Measurements from ENCODE around the gene MET.

Gene MET

DNA sequence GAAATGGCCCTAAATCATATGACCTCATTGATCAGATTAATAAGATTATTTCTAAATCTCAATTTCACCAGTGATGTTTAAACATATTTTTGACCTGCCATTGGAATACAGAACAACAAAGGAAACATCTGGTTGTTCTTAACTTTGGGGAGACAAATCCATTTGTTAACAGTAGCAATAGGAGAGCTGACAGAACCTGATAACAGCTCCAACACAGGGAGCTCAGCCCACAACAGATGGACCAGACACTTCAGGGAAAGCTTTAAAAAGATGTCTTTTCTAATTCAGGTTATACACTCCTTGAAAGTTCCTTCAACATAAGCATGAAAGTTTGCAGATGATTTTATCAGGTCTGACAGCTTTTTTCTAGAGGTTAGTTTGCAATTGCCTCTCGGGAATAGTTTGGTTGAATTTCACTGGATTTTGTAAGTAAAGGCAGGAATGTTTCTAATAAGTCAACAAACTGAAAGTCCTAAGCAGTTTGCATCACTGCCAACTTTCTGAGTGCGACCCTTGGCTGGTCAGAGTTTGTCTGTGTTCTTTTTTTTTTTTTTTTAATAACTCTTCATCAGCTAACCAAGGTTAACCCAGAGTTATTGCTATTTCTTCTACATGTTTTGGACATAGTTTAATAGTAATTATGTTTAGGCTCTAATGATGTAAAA, 6.5 kb upstream of the MET start:
- no peak for DNase-seq

DNA sequence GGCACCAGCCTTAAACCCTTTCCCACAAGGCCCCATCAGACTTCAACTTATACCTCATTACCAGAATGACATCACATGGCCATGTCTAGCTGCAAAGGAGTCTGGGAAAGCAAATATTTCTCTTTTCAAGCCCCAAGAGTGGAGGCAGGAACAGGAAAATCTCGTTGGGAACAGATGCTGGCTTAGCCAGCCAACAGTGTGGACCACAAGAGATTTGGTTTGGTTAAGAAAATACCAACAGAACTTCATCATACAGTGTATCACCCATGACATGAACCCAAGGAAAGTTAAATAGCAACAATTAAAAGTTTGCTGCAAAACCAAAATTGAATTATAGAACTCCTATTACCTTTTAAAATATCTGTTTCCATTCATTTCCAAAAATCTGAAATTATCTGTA, 2.2 kb upstream of the MET start:
- DNase-seq: no peak

DNA sequence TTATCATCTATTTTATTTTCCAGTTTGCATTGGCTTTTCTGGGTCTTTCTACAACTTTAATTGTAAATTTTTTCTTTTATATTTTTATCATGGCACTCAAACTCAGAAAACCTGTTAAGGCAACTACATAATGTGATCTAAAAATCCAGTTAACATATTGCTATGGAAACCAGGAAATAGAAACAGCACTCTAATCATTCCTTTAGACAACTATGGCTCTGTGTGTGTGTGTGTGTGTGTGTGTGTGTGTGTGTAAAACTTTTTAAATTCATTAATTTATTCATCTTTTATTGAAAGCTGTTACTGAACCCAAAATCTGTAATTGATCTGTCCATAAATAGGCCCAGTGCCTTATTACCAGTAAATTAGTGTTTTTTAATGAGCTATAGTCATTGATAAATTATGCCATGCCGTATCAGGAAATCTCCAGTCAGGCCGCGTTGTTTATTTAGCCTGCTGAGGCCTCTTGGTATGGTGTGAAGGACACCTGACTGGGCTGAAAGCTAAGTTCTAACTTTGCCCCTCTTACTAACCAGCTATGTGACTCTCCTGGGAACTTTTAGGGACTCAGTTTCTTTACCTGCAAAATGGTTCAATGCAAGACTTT, 1.5 kb upstream of the MET start:
- DNase-seq: no peak

DNA sequence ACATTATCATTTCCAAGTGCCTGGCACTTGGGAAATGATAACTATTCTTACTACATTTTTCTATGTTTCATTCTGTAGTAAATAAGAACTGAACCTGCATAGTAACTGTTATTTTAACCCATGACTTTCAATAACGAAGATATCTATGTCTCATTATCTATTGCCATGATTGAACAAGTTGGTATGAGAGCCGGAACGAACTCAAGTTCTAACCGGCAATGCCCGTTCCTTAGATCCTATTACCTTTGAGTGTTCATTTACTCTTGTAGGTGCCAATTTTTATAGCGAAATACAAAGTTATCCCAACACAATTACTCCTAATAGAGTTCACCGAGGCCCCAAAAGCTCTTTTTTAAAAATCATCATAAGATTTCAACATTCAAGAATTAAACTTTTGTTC, 885 bp upstream of the MET start:
- DNase-seq: no peak

DNA sequence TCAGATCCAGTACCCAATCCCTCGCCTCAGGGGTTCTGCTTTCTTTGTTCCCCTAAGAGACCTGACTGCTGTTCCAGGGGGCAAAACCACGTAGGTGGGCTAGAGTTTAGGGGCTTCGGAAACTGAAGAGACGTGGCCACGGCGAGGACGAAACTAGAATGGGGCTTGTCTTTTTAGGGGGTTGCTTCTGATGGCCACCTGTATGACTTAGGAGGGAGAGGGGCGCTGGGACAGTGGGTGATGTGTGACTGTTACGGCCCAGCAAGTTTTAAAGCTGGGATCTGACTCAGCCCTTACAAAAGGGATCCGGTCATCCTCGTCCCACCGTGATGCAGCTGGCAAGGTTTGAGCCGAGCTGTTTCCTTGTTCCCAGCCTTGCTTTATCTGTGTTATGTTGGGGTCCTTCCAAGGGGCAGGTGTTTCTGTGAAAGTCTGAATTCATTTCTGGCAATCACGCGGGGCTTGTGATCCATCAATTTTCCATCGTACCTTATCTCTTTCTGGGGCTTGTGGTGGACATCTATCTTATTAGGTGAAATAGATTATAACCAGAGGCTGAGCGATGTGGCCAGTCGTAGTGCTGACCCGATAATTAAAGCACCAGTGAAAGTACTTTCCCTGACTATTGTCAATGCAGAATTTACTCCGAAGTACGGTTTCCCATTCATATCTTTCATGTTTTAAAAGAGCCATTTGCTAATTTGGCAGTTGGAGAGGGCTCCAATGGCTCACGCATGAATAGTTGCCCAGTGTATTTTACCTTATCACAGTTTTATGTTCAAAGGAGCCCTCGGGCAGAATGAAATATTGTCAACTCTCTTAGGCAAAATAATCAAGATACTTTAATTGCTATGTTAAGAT, 830 bp downstream of the MET start:
- DNase-seq: no peak

DNA sequence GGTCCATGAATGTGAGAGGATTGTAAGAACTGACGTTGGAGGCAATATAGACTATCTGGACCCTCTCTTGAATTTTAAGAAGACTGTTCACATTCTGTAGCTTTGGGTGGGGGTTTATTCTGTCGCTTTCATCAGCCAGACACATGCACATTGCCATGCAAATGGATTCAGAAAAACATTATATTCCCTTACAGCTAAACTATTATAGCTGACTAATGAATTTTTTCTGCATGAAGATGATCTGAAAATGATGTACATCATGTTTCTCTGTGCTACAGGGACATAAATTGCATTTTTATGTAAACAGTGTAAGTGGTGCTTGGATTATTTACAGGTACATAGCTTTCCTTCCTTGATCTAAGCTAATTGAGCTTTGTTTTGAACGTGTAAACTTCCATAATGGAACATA, 1.5 kb downstream of the MET start:
- DNase-seq: no peak

DNA sequence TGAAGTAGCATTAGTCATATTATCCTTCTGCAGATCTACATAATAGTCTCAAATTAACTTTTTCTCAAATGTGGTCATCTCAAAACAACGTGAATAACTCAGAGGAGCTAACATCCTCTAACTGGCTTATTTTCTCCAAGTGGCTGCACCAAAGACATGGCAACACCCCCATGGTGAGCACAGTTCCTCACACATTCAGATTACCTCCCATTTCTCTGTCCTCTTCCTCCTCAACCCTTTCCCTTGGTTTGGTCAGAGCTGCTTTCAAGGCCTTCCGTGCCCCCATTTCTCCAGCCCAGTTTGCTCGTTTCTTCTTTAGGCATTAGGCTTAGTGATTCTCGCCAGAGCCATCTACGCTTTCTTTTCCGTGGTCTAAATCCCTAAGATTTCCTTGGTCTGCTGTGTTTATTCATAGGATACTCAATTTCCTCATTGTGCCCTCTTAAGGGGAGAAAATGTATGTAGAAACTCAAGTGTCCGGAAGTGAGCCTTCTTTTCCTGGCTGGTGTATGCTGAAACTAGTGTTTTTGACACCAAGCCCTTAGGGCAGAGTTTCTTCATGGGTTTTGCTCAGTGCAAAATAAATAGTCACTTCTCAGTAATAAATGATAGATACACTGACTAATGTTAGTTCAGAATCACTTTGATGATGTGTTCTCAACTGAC, 2.6 kb downstream of the MET start:
- no peak for DNase-seq

DNA sequence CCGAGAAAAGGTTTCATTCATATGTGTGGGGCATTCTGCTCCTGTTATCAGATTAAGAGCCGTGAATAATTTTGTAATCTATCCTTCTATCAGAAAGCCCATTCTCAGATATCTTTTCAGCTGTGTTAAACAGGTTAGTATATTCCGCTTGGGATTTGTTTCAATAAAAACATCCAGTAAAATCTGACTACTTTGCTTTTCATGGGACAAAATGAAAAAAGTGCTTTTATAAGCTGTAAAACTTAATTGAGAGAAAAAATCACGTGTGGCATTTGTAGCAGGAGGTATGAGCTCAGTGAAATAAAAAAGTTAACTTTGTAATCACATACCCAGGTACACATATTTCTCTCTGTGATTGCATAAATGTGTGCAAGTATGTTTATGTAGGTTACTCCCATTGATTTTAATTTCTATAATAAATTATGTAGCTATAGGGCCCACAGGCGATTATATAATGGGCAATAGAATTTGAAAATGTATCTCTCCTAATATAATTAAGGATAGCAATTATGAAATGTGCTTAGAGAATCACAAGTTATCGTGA, 3.9 kb downstream of the MET start:
- no peak for DNase-seq

DNA sequence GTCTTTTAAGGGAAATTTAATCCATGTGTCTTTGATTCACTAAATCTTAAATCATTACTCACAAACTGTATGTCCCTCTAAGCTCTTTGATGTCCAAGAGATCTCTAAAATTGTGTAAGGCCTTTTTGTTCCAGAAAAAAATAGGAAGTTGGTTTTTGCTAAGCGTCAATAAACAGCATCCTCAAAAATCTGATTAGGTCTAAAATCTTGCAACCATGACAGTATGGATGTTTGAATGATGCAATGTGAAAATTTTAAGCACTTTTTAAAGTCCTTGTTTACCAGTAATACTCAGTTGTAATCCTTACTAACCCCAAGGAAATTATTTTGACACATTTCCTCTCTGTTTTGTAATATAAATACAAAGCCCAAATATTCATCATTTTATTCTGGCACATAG, 6.8 kb downstream of the MET start:
- DNase-seq: no peak

DNA sequence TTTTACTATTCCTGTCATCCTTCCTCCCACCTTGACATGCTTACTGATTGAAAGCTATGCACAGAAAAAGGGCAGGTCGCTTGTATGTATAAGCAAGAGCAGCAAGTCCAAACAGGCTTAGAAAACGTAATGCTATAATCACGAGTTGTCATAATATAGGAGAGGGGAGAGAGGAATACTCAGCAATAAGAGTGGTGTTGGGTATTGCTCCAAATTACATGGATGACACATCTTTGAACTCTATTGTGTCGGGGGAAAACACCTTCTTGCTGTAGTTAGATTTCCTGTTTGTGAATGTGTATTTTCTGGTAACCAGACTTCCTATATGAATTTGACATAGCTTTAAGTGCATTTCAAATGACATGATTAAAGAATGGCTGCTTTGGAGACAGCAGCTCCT, 7.5 kb downstream of the MET start:
- no peak for DNase-seq

DNA sequence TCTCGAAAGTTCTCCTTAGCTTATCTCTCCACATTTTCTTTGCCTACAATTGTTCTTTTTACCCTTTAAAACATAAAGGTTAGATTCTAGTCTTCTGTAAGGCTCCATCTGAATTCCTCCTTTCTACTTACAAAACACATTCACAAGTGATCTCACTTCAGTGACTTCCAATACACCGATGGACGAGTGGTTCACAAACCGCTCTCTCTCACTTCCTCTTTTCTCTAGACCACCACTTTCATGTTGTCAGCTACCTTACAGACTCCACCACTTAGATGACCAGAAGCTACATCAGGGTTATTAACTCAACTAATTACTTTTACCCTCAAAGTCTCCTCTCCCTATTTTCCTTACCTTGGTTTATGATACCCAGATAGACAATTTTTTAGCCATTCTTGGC, 11.8 kb downstream of the MET start:
- DNase-seq: no peak

DNA sequence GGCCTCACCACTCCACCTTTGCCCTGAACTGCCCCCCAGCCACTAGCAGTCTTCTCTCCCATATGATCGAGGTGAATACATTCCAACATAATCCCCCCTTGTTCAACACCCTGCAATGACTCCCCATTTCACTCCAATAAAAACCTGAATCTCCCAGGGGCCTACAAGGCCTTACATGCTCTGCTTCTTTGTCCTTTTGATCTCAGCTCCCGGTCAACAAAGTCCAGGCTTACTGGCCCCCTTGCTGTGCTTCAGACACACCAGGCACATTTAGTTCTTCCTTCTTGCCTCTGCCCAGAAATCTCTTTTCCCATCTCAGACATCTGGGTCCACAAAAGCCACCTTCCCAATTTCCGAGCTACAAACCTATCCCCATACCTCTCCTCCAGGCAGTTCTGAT, 14.0 kb downstream of the MET start:
- no peak for DNase-seq

DNA sequence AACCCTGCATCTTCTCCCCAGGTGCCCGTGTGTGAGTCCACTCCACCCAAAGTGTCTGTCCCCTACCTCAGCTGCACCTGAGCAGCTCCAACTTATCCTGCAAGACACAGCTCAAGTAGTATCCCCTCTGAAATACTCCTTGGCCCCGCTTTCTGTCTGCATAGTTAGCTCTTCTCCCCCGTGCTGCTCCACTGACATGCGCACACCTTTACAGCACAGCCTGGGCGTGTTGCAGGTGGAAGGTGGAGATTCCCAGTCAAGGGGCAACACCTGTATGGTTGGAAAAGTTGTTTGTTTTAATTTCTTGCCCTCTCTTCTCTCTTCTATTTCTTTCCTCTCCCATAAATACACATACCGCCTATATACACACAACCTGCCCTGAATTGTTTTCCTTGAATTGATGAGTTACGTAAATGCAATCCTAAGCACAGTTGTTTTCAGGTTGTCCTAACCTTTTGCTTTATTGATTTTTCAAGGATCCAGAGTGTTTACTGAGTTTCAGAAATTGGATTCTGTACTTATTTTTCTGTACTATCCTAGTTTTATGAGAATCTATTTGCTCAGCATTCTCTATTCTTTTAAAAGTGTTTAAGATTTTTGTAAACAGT, 14.9 kb downstream of the MET start:
- DNase-seq: no peak

DNA sequence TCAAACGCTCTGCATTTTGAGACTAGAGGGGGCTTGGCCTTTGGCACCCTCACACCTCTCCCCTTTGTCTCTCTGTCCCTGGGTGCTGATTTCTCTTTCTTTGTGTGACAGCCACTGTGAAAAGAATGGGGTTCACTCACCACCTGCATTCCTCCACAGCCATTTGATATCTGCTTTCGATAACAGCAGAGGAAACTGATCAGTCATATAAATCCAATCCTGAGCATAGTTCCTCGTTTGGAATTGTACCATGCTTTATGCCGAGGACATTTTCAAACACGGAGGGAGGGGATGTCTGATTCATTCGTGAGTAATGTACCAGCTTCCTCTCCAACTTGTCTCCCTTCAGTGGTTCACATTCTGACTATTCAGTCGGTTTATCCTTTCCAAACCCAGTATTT, 15.8 kb downstream of the MET start:
- no peak for DNase-seq

DNA sequence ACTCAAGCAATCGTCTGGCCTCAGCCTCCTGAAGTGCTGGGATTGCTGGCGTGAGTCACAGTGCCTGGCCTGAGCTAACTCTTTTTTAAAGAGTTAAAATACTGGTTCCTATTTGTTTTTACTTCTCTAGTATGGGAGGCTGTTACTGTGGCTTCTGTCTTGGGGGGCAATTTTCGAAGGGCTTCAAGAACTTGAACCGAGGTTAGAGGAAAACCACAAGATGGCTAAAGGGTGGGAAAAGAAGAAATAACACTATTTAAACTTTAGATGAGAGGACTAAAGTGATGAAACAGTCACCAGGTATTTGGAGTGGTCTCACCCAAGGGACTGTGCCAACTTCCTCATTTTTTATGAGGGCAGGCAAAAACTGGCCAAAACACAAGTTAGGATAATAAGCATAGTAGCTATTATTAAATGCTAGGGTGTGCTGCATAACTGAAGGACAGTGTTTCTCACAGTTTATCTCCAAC, 17.8 kb downstream of the MET start:
- DNase-seq: no peak

DNA sequence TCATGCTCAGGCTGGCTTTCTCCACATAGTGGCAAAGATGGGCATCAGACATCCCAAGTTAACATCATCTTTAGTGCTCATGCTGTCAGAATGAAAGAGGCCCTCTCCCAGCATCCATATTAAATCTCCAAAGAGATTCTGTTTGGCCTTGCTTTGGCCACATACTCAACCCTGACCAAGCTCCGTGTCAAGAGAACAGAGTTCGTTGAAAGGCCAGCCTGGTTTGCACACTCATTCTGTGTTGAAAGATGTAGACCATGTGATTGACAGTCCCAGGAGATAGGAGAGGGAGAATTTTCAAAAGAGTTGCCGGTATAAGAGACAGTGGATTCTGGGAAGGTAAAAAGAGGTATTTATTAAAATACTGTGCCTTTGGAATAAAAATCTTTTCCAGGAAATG, 19.7 kb downstream of the MET start:
- DNase-seq: no peak

DNA sequence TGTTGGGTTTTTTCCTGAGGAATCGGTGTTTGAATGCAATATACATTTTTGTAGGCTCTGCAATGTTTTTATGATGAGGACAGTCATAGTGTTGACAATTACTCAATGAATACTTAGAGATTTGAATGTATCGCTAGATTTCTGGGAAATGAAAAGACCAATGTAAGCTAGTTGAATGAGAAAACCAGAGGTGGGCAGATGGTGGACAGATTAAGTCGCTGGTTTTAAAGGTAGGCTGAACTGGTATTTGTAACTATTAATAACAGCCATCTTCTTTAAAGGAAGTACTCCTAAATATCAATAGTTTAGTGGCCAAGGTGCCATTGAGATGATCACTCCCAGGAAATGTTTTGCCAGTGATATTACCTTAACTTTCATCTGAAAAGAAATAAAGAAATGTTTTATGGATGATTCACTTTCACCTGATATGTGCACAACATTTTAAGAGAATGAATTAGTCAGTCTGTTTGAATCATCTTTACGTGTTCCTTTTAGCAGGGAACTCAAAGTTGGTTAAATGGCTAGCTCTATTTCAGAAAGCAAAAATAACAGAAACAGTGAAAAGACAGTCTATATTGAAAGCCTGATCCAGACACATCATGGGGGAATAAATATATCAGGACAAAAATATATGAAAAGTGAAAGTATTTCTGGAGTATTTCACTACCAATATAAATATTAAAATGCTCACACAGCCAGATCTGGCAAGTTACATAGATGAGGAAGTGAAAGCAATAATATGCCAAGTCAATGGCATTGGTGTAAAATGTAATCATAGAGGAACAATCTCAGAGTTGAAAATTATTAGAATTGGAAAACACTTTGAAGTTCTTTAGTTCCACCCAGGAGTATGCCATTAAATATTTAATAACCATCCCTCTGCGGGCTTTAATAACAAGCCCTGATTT, 20.7 kb downstream of the MET start:
- DNase-seq: no peak

DNA sequence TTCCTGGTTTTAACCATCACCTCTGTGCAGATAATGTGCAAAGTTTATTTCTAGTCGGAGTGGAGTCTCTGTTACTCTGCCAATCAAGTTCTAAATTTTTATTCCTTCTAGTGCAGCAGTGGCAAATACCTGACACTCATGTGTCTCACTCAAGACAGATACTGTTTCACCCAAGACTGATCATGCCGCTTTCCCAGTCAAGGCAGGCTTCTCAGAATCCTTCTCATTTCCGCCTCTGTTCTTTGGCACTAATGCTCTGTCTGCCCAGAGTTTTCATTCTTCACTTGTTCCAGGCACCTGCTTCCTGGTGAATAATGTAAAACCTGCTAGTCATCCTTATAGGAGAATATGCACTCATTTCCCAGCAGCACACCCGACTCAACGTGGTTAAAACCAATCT, 24.7 kb downstream of the MET start:
- no peak for DNase-seq

DNA sequence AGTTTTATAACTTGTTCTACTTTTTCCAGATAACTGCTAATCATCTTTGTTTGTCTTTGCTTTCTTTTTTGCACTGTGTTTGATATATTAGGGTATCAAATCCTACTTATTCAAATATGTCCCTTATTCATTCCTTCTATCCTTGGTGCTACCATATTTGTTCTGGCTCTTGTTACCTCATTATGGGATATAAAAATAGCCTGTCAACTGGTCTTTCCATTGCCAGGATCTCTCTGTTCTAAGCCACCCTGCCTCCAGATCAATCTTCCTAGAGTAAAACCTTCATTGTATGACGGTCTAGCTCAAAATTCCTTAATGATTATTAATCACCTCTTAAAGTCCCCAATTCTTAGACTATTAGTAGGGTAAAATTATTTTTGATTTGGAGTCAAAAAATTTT, 25.2 kb downstream of the MET start:
- no peak for DNase-seq

DNA sequence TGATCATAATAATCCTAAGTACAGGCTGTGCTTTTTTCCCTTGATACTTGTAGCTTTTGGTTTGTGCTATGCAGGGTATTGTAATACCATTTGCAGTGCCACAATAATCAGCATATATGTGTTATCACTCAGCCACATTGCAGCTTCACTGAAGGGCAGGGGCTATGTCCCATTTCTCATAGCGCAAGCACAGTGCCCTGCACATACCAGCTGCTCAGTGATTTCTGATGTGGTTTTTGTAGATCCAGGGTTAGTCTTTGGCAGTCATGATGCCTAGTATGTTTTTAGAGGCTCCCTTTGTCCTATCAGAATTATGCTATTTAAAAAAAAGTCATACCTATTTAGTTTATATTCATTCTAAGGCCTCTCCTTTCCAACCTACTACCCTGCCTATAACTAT, 25.8 kb downstream of the MET start:
- no peak for DNase-seq

DNA sequence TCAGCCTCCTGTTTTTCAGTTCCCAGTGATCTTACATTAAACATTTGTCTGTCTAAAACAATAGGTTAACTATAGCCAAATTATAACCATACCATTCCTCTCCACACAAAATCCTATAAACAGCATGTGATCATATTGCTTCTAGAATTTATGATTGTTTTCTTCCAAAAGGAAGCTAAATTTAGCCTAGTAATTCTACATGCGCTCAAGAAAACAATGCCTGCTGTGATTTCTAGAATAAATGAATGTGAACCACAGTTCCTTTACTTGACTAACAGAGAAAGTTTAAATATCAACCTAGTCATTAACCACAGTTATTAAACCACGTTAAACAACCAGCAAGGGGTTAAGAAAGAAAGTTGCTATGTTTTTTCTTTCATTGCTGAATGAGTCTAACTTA, 26.4 kb downstream of the MET start:
- no peak for DNase-seq

Measured in activated CD4-positive, alpha-beta T cell treated with anti-CD3 and anti-CD28 coated beads for 4 hours (primary cell).